ENCODE data around the gene RAP1A. TPM values are rescaled to one million over a fixed set of nuclear protein-coding genes. Genes with fewer than 3 reads are reported as not detected.
A peak's percentile ranks its signal among the peaks of the same experiment; 100 is the strongest.

RAP1A gene
- total RNA-seq, 1 donor from 2014 or later = 97.2 TPM

- DNase-seq (no peak), ATAC-seq (ENCODE audit: poor library complexity) (no peak)
- intact Hi-C loops (cut with DNase I) = no loop called here
Measured at GRCh38 chr1:111727056-111727455, 107.5 kb downstream of the RAP1A start.

DNA sequence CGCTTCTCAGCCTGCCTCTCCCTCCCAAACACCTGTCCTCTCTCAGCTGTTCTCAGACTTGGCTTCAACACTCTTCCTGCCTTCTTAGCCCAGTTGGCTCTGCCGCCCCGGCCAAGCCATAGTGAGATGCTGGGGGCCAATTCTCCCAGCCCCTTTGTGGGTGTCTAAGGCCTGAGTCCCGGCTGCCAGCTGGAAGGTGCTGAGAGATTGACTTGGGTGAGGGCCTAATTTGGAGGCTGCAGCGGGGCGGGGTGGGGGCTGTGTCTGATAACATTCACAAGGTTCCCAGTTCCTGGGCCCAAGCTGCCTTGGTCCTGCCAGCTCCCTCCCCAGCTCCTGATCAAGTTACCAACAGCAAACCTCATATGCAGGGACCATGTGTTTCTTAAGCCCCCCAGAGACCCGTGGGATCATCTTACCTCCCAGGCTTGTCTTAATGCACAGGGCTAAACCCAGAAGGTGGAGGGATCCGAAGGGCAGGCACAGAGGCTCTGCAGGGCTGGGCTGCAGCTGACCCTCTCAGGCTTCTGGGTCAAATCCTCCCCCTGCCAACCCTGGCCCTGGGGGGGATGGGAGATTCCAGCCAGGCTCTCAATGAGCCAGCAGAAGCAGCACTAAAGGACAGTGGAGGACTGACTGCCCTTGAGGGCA lies 109.8 kb downstream of the RAP1A start:
- intact Hi-C loops (cut with DNase I) = no loop called here
- DNase-seq (peak; percentile 84), ATAC-seq (ENCODE audit: poor library complexity) (peak; percentile 63)

DNA sequence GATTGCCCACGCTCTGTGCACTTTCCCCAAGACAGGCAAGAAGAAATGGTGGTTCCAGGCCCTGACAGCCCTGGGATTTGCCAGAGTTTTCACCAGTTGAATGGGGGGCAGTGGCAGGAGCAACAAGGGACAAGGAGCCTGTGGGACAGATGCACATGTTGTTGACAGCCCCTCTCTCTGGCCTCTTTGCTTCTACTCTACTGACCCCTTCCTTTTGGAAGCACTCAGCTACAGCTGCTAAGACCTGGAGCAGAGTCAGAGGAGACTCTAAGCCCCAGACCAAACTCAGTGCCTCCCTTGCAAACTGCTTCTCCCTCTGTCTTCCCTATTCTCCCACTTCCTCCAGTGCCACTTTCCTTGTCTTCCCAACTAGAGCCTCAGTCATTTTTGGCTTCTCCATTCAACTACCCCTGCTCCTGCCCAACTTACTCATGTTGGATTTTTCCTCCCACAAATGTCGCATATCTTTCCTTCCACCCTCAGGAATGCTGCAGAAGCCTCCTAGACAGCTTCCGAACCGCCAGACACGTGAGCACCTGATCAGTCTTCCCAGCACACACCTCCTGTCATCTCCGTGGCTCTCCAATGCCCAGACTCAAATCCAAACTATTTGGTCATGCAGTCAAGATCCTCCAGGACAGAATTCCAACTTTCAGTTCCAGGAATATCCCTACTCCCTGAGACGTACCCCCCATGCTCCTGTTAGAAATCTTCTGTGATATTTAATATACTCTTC lies 110.5 kb downstream of the RAP1A start:
- ATAC-seq (ENCODE audit: poor library complexity) (no peak), DNase-seq (no peak)
- intact Hi-C loops (cut with DNase I) = no loop called here

GRCh38 chr1:111730706-111731105 lies 111.1 kb downstream of the RAP1A start:
- no peak for DNase-seq
- intact Hi-C loops (cut with DNase I) = no loop called here
- ATAC-seq (ENCODE audit: poor library complexity) = no peak

DNA sequence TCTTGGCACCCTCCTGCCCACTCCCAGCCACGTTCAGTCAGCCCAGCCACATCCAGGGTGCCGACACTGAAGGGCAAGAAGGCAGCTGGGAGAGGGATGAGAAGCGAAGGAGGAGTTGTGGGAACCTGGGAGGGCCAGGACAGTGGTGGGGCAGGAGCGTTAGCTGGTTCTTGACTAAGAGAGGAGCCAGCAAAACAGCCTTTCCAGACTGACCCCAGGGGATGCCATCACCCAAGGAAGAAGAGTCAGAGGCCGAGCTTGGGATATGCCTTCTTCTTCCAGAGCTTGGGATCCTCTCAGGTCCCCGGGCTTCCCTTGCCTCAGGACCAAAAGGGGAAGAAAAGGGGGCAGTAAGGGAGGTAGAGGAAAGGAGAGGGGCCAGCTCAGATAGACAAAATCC lies 112.4 kb downstream of the RAP1A start:
- intact Hi-C loops (cut with DNase I) = no loop called here
- no peak for DNase-seq

GRCh38 chr1:111732718-111733117 lies 113.1 kb downstream of the RAP1A start:
- ATAC-seq (ENCODE audit: poor library complexity) (no peak), DNase-seq (no peak)
- intact Hi-C loops (cut with DNase I) = no loop called here

More for the DNA sequence above, 112.4 kb downstream of the RAP1A start:
- no peak for ATAC-seq (ENCODE audit: poor library complexity)

GRCh38 chr1:111733183-111733991 lies 113.8 kb downstream of the RAP1A start:
- intact Hi-C loops (cut with DNase I) = no loop called here
- peak; percentile 79 for DNase-seq
- peak; percentile 31 for ATAC-seq (ENCODE audit: poor library complexity)

DNA sequence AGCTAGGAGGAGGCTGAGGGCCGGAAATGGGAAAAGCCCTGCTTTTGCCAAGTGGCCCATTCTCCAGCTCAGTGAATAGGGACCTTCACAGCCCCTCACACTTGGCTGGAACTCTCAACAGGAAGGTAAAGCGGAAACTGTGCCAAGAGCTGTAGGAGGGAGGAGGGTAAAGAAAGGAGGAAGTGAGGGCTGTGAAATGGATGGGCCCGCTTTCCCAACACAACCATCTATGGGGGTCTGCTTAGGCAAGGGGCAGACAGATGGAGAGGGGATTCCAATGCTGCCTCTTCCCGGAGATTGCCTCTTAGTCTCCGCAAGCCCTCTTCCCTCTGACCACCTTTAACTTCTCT lies 114.4 kb downstream of the RAP1A start:
- ATAC-seq (ENCODE audit: poor library complexity) (no peak), DNase-seq (no peak)
- intact Hi-C loops (cut with DNase I) = no loop called here

GRCh38 chr1:111734426-111734825 lies 114.8 kb downstream of the RAP1A start:
- intact Hi-C loops (cut with DNase I) = no loop called here
- DNase-seq (no peak), ATAC-seq (ENCODE audit: poor library complexity) (no peak)

GRCh38 chr1:111734856-111735255 lies 115.3 kb downstream of the RAP1A start:
- DNase-seq (no peak), ATAC-seq (ENCODE audit: poor library complexity) (no peak)
- intact Hi-C loops (cut with DNase I) = no loop called here

- ATAC-seq (ENCODE audit: poor library complexity) = no peak
- DNase-seq = no peak
- intact Hi-C loops (cut with DNase I) = no loop called here
Measured at GRCh38 chr1:111735321-111735720, 115.7 kb downstream of the RAP1A start.

DNA sequence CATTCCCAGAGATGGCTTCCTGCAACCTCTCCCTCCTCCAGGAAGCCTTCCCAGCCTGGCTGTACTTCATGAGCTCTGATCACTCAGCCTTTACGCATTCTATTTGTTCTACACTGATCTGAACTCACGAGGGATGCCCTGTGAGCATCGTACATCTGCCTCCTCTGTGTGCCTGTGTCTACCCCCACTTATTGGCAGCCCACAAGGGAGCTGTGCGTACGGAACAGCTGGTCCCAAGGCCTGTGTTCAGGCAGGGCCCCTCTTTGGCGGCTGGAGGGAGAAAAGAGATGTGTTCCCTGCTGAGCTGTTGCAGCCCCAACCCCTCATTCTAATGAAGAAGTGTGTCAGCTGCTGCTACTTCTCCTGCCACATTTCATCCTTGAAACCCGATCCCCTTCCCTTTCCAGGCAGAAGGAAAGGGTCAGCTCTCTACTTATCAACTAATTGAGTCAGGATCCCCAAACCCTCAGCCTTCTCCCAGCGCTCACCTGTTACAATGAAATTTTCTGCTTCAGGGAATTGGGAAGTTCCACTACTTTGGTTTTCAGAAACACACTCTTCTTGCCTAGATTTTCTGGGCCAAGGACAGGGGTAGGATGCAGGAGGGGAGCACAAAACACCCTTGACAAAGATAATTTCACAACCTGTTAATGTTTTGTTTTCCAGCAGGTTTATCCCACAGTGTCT lies 116.4 kb downstream of the RAP1A start:
- intact Hi-C loops (cut with DNase I) = no loop called here
- DNase-seq = no peak
- ATAC-seq (ENCODE audit: poor library complexity) = no peak

DNA sequence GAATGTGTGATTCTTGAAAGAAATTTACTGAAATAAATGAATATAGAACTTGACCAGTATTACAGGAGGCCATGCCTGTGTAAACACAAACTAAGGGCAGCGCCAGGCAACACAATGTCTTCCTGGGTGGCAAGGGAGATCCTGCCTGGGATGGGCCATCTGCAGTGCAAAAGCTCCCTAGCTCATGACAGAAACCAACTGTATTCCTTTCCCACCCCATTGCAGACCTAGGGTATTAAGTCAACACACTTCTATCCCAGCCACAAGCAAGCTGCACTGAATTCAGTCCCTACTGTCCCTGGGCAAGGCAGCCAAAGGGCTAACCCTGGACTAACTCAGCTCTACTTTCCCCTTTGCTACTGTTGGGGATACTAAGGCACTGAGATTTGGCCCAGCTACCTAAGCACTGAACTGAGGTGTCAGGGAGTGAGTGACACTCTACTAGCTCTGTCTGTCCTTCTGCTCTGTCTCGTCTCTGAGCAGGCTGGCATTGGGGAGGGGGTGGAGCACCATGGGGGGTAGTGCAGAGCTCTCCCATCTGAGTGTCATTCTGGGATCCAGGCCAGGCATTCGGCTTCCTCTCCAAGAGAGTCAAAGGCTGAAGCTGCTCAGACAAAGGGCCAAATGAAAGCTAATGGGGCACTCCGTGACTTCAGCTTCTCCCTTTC lies 117.1 kb downstream of the RAP1A start:
- DNase-seq = peak; percentile 88
- intact Hi-C loops (cut with DNase I) = no loop called here
- ATAC-seq (ENCODE audit: poor library complexity) = peak; percentile 28

- DNase-seq = no peak
- intact Hi-C loops (cut with DNase I) = no loop called here
- no peak for ATAC-seq (ENCODE audit: poor library complexity)
Measured at GRCh38 chr1:111737216-111738132, 117.9 kb downstream of the RAP1A start.

DNA sequence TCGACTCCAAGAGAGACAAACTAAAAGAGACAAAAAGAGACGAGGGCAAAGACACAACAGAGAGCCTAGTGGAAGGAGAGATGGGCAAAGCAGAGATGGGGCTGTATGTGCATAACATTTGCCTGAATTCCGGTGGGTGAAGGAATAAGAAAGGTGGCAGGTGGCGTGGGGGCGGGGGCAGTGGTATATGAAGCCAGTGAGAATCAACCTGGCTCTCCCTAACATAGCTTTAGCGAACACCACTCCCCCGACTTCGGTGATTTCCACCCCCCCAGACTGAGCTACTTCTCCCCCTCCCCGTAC lies 118.5 kb downstream of the RAP1A start:
- intact Hi-C loops (cut with DNase I) = no loop called here
- DNase-seq (no peak), ATAC-seq (ENCODE audit: poor library complexity) (no peak)

DNA sequence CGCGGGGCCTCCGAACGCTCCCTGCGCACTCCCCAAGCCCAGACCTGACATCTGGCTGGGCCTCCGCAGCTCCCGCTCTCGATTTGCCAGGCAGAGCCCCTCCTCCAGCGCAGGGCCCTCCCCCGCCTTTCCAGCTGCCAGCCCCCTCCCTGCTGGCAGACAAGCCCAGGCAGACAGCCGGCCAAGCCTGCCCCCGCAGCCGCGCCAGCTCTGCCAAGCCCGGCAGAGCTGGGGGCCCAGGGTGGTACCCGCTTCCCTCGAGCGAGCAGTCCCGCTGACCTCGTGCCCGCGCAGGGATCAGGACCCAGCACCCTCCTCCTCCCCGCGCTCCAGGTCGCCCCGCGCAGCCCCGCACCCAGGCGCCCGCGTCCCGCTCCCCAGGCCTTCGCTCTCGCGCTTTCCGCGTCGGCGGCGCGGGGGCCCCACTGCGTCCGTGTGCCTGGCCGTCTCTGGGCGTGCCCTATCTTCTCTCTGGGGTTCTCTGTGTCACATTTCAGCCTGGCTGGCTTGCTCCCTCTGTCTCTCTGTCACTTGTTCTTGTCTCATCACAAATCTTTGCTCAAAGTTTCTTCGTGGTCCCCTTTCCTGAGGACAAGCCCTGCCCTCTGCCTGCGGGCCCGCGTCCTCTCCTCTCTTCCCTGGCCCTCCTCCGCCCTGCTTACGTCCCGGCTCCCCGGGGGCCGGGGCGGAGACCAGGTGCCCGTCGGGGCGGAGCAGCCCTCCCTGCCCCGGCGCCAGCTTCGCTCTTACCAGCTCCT lies 119.0 kb downstream of the RAP1A start:
- ATAC-seq (ENCODE audit: poor library complexity) (peak; percentile 65), DNase-seq (peak; percentile 88)
- intact Hi-C loops (cut with DNase I) = no loop called here

- DNase-seq (peak; percentile 95), ATAC-seq (ENCODE audit: poor library complexity) (peak; percentile 84)
- intact Hi-C loops (cut with DNase I) = no loop called here
Measured at GRCh38 chr1:111739194-111739924, 119.8 kb downstream of the RAP1A start, which contains the start of gene INKA2. TSS of gene INKA2 (minus strand) at chr1:111739395. CDS start at chr1:111739242, 153 bp downstream.

Data from Right ventricle myocardium superior (tissue), 1 donor.